ENCODE measurements around the gene ERBB4.

GRCh38 chr2:212078103-212078502 is 460.5 kb downstream of the ERBB4 start:
- TF ChIP-seq CTCF (IDR thresholded peaks at IDR 0.05) (no peak), POLR2AphosphoS5 (IDR thresholded peaks at IDR 0.05; ENCODE audit: low read depth, low read length) (no peak), REST (IDR thresholded peaks at IDR 0.05; ENCODE audit: insufficient read depth in 1 of 2, low read depth in 2 of 2, low read length in 1 of 2) (no peak), SIN3A (IDR thresholded peaks at IDR 0.05; ENCODE audit: borderline replicate concordance, insufficient read depth, low read depth, low read length) (no peak)
